ENCODE data around the gene PTPRN2. TPM values are rescaled to one million over a fixed set of nuclear protein-coding genes. Genes with fewer than 3 reads are reported as not detected.
"Not testable (repeated sequence)": the region's sequence is repeated elsewhere in the genome, so short reads cannot be mapped to it uniquely, and the experiment has no call there.

Gene PTPRN2
- 1.6 TPM for polyA plus RNA-seq

DNA sequence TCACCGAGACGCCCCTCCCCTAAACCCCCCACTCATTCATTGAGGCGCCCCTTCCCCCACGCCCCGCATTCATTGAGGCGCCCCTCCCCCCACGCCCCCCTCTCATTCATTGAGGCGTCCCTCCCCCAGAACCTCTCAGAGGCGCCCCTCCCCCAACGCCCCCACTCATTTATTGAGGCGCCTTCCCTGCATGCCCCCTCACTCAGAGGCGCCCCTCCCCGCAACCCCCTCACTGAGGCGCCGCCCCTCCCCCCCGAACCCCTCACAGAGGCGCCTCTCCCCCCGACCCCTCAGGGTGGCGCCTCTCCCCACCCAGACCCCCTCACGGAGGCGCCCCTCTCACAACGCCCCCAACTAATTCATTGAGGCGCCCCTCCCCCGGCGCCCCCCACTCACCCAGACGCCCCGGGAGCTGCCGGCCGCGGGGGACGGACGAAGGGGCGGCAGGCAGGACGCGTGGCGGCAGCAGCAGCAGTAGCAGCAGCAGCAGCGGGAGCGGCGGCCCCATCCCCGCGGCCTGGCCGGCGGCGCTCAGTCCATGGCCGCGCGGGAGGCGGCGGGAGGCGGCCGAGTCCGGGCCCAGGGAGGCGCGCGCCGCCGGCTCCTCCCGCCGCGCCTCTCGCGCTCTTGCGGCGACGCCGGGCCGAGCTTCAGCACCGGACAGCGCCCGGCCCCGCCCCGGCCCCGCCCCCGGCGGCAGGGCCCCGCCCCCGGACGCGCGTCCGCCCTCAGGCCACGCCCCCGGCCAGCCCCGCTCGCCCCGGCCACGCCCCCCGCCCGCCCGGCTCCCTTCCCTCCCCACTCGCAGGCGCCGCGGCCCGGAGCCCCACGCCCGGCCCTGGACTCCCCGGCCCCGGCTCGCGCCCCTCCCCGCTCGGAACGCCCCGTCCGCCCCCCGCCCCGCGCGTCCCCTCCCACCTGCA lies at the start of gene PTPRN2:
Gene PTPRN2 (minus strand): TSS at position 662 of the 923 bp plus-strand sequence.
- Mint-ChIP-seq H3K4me3 (peak within 1 kb of the TSS in 2 of 4 donors; percentile 77 to 79), H3K27ac (peak within 1 kb of the TSS in 1 of 3 donors; percentile 80), H3K9me3 (peaks cover 0 to 6% (median 2%) of the 10 kb centered on the region in 3 donors), H3K27me3 (peaks cover 40% of the 10 kb centered on the region), H3K4me1 (peaks cover 0 to 6% (median 3%) of the 10 kb centered on the region in 3 donors), H3K36me3 (no peaks in the 10 kb centered on the region)

DNA sequence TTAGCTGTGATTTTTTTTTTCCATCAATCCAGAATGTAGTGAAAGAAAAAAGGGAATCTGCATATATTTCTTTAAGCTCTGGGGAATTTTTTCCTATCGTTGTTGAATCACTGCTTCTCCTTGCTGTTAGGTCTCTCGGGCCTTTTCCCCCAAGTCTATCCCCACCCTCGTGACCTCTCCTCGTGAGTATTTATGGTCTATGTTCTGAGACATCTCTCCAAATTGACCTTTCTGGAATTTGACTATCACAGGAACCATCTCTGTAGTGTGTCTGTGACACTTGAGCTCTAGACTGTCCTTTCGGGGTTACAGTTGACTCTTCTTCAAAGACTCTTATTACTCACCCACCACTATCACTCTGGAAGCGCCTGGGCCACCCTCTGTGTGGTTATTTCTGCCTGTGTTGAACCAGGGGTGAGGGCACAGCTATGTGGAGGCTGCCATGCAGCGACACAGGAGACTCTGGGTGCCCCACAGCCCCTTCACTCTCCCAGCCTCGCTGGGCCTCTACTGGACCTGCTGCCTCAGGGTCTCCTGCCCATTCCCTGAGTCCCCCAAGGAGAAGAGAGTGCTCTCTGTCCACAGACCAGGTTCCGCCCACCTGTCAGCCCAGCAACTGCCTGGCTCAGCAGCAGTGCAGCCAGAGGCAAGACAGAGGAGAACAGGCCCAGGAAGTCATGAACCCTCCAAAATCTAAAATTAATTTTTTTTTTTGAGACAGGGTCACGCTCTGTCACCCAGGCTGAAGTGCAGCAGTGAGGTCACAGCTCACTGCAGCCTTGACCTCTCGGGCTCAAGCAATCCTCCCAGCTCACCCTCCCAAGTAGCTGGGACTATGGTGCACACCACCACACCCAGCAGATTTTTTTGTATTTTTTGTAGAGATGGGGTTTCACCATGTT lies 45.7 kb upstream of the PTPRN2 start:
- Mint-ChIP-seq H3K4me1 (peaks cover 13 to 14% (median 13%) of the 10 kb centered on the region in 3 donors), H3K36me3 (peaks cover 8% of the 10 kb centered on the region), H3K9me3 (no peaks in the 10 kb centered on the region), H3K27me3 (no peaks in the 10 kb centered on the region), H3K27ac (peak overlapping the region in 2 of 3 donors; percentile 59 to 67), H3K4me3 (peak overlapping the region in 1 of 4 donors; percentile 32)

DNA sequence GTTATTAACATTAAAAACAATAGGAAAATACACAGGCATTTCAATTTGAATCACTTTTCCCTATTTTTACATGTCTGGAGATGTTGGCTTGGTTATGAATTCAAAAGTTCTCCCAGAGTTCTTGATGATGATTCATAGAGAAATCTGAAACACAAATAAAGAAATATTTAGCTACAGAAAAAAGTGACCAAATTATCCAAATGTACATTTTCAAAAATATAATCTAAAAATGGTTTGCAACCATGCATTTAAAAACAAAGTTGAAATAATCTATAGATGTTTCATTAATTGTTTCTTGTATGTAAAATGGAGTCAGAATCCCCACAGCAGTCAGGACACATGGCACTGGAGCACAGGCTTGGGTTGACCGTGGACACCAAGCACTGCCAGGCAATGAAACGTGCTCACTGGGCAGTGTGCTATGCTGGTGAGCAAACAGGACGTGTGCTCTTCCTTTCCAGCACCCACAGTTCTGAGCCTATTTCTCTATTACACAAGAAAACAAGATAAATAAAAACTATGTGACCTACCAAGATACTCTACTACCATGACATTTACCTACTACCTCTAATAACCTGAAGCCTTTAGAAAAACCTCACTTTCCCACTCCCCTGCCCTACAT lies 44.1 kb upstream of the PTPRN2 start:
- H3K27me3 Mint-ChIP-seq = no peaks in the 10 kb centered on the region
- peak overlapping the region in 1 of 3 donors; percentile 62 for H3K27ac Mint-ChIP-seq
- peaks cover 13 to 14% (median 13%) of the 10 kb centered on the region in 3 donors for H3K4me1 Mint-ChIP-seq
- peak overlapping the region in 2 of 4 donors; percentile 62 to 82 for H3K4me3 Mint-ChIP-seq
- H3K36me3 Mint-ChIP-seq = peaks cover 5% of the 10 kb centered on the region
- H3K9me3 Mint-ChIP-seq = peaks cover 0 to 1% (median 0%) of the 10 kb centered on the region in 3 donors

DNA sequence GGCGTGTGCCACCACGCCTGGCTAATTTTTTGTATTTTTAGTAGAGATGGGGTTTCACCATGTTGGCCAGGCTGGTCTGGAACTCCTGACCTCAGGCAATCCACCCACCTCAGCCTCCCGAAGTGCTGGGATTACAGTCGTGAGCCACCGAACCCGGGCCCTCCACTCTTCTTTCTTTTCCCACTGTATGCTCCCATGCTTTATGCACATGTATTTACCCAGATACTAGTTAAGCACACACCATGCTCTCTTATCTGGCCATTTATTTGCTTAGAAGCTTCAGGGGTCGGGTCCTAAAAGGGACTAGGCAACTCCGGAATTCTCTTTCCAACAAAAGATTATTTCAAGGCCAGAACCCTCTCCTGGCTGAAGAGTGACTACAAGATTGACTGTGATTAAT lies 38.7 kb upstream of the PTPRN2 start:
- not testable (repeated sequence) for H3K27me3 Mint-ChIP-seq, H3K4me3 Mint-ChIP-seq, H3K9me3 Mint-ChIP-seq, H3K36me3 Mint-ChIP-seq, H3K27ac Mint-ChIP-seq, H3K4me1 Mint-ChIP-seq

DNA sequence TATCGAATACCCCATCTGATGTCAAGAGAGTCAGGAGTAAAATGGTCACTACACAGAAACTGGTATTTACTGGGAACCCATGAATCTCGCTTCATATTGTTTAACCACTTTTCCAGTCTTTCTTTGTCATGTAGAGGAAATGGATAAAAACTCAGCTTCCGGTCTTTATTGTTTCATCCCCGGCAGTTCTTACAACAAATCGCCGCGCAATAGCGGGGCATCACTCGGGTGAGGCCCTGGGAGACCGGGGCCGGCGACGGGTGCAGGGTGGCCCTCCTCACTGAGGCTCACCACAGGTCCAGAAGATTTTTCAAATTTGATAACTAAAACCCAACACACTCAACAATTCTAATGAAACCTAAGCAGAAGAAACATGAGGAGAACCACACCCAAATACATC lies 35.6 kb upstream of the PTPRN2 start:
- peaks cover 0 to 1% (median 0%) of the 10 kb centered on the region in 3 donors for H3K9me3 Mint-ChIP-seq
- H3K36me3 Mint-ChIP-seq = peaks cover 6% of the 10 kb centered on the region
- no peak overlapping the region for H3K27ac Mint-ChIP-seq
- H3K4me3 Mint-ChIP-seq = no peak overlapping the region
- H3K4me1 Mint-ChIP-seq = no peaks in the 10 kb centered on the region
- no peaks in the 10 kb centered on the region for H3K27me3 Mint-ChIP-seq

DNA sequence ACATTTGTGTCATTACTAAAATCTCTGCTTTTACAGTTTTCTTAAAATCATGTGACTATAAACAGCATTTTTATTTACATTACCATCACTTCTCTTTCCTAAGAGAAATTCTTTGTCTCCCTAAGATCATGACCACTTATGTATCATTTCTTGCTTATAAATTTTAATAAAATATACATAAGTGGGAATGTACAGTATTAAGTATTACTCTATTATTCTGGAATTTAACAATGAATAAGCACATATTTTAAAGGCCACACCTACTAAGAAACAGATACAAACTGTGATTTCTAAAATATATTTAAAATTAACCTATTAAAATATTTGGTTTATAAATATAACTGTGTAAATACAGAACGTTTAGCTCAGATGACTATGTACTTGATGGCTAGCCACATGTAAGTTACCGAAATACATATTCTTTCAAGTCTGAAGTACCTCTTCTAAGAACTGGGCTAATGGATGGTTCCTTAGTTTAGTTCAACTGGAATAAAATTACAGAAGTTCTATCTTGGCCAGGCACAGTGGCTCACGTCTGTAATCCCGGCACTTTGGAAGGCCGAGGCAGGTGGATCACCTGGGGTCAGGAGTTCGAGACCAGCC lies 33.3 kb upstream of the PTPRN2 start:
- Mint-ChIP-seq H3K27me3 (no peaks in the 10 kb centered on the region), H3K4me1 (no peaks in the 10 kb centered on the region), H3K27ac (no peak overlapping the region), H3K4me3 (no peak overlapping the region), H3K9me3 (peaks cover 0 to 3% (median 0%) of the 10 kb centered on the region in 3 donors), H3K36me3 (peaks cover 6% of the 10 kb centered on the region)

DNA sequence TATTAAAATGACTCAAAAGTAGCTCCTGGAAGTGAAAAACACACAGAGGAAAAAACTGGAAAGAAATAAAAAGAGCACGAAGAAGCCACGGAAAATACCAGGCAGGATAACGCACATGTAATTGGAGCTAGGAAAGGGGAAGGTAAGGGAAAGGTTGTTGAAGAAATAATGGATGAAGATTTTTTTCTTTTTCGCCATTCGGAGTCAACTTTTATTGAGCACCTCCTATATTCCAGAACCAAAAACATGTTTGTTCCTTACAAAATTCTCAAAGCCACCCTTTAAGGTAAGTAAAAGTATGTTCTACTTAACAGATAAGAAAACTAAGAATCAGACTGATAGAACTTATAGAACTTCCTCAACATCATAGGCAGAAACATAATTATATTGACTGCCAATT lies 32.8 kb upstream of the PTPRN2 start:
- peaks cover 6% of the 10 kb centered on the region for H3K36me3 Mint-ChIP-seq
- H3K27ac Mint-ChIP-seq = no peak overlapping the region
- H3K27me3 Mint-ChIP-seq = no peaks in the 10 kb centered on the region
- no peak overlapping the region for H3K4me3 Mint-ChIP-seq
- H3K9me3 Mint-ChIP-seq = peaks cover 0 to 3% (median 0%) of the 10 kb centered on the region in 3 donors
- no peaks in the 10 kb centered on the region for H3K4me1 Mint-ChIP-seq

DNA sequence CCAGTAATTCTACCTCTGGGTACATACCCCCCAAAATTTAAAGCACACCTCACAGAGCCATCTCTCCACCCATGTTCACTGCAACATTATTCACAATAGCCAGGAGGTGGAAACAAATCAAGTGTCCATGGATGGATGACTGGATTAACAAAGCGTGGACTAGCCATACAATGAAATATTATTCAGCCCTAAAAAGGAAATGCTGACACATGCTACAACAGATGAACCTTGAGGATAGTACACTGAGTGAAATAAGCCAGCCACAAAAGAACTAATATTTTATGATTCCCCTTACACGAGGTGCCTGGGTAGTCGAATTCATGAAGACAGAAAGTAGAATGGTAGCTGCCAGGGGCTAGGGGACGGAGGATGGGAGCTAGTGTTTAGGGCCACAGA lies 31.1 kb upstream of the PTPRN2 start:
- no peak overlapping the region for H3K4me3 Mint-ChIP-seq
- peaks cover 3% of the 10 kb centered on the region for H3K36me3 Mint-ChIP-seq
- H3K4me1 Mint-ChIP-seq = peaks cover 0 to under 1% (median 0%) of the 10 kb centered on the region in 3 donors
- H3K9me3 Mint-ChIP-seq = peaks cover 0 to 3% (median 0%) of the 10 kb centered on the region in 3 donors
- no peaks in the 10 kb centered on the region for H3K27me3 Mint-ChIP-seq
- H3K27ac Mint-ChIP-seq = no peak overlapping the region

DNA sequence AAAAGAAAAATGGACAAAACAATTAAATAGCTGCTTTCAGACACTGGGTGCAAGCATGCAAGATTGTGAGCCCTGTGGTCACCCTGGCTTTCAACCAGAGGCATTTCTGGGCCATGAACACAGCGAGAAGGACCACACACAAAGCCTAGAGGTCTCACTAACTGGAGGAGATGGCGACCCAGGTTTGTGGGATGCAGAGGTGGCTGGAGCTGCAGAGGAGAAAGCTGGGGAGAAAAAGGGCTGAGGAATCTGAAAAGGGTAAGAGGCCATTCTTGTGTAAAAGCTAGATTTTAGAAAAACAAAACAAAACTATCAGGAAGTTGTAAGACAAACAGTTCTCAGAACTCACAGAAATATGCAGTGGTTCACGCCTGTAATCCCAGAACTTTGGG lies 30.1 kb upstream of the PTPRN2 start:
- Mint-ChIP-seq H3K27ac (peak overlapping the region in 1 of 3 donors; percentile 25), H3K4me3 (no peak overlapping the region), H3K36me3 (peaks cover 3% of the 10 kb centered on the region)

DNA sequence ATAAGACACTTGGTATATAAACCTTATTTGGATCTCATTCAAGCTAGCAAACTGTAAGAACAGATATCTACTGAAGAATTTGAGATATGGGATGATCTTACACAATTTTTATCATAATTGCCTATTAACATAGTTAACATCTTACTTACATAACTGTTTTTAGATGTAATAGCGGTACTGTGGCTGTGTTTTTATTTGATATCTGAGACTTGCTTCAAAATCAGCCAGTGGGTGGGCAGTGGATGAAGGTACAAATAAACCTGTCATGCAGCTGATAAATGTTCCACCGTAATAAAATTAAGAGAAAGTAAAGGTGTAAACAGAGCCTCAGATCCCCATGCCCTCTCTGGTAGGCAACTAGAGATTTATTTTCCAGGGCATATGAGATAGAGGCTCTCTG lies 28.4 kb upstream of the PTPRN2 start:
- H3K4me3 Mint-ChIP-seq = no peak overlapping the region
- peaks cover 0 to 3% (median 0%) of the 10 kb centered on the region in 3 donors for H3K9me3 Mint-ChIP-seq
- no peak overlapping the region for H3K27ac Mint-ChIP-seq
- H3K36me3 Mint-ChIP-seq = peaks cover 3% of the 10 kb centered on the region
- H3K27me3 Mint-ChIP-seq = peaks cover 3% of the 10 kb centered on the region
- peaks cover 11 to 17% (median 12%) of the 10 kb centered on the region in 3 donors for H3K4me1 Mint-ChIP-seq

More for the DNA sequence above, 30.1 kb upstream of the PTPRN2 start:
- H3K4me1 Mint-ChIP-seq = peaks cover 9 to 11% (median 10%) of the 10 kb centered on the region in 3 donors
- H3K9me3 Mint-ChIP-seq = peaks cover 0 to 3% (median 0%) of the 10 kb centered on the region in 3 donors
- H3K27me3 Mint-ChIP-seq = no peaks in the 10 kb centered on the region

DNA sequence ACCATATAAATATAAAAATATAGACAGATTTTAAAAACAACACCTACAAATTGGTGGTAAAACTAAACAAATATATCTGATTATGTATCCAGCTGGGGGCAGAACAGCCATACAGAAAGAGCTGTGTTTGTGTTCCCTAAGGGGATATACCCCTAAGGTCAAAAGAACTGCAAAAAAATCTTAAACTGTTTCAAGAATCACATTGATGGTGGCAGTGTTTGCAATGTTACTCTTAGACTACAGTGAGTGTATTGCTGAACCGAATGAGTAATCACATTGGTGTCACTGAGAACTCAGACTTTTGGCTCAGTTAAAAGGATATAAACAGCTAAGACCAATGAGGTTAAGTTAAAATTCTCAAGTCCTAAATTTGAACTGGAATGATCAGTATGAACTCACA lies 27.1 kb upstream of the PTPRN2 start:
- peaks cover 11 to 17% (median 12%) of the 10 kb centered on the region in 3 donors for H3K4me1 Mint-ChIP-seq
- H3K4me3 Mint-ChIP-seq = no peak overlapping the region
- H3K36me3 Mint-ChIP-seq = peaks cover 1% of the 10 kb centered on the region
- H3K27ac Mint-ChIP-seq = no peak overlapping the region
- H3K9me3 Mint-ChIP-seq = peaks cover 0 to 3% (median 0%) of the 10 kb centered on the region in 3 donors
- peaks cover 3% of the 10 kb centered on the region for H3K27me3 Mint-ChIP-seq

DNA sequence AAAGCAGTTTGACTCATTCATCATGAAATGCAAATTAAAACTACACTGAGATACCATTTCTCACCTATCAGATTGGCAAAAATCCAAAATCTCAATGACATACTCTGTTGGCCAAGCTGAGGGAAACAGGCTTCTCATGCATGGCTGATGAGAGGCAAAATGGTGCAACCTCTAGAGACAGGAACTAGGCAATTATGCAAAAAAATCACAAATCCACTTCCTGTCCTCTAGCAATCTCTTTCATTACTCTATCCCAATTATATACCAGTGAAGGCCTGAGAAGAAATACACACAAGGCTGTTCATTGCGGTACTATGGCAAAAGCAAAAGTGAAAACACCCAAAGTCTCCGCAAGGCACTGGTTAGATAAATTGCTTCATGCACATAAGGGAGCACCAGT lies 25.9 kb upstream of the PTPRN2 start:
- Mint-ChIP-seq H3K4me1 (peaks cover 11 to 17% (median 12%) of the 10 kb centered on the region in 3 donors), H3K36me3 (no peaks in the 10 kb centered on the region), H3K27ac (peak overlapping the region in 1 of 3 donors; percentile 54), H3K27me3 (peaks cover 3% of the 10 kb centered on the region), H3K4me3 (peak overlapping the region; percentile 26 to 79 (median 48)), H3K9me3 (peaks cover 0 to 3% (median 0%) of the 10 kb centered on the region in 3 donors)

DNA sequence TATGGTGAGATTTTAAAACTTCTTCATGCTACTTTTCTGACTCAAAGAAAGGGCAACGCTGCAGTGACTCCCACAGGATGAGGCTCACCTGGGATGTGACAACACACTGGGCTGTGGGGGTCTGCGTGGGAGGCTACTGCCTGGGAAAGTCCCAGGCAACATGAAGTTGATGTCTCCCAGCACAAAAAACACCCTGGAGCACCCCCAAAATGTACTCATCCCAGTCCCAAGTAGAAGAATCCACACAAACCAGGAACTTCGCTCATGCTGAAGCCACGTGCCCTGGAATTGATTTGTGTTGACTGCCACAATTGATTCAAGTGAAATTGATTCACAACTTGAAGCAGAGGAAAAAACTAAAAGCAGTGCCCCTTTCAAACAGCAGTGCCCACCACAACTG lies 24.9 kb upstream of the PTPRN2 start:
- no peak overlapping the region for H3K27ac Mint-ChIP-seq
- no peaks in the 10 kb centered on the region for H3K36me3 Mint-ChIP-seq
- H3K4me3 Mint-ChIP-seq = no peak overlapping the region
- H3K4me1 Mint-ChIP-seq = peaks cover 11 to 17% (median 12%) of the 10 kb centered on the region in 3 donors
- H3K27me3 Mint-ChIP-seq = peaks cover 3% of the 10 kb centered on the region
- peaks cover 0 to 3% (median 0%) of the 10 kb centered on the region in 3 donors for H3K9me3 Mint-ChIP-seq

DNA sequence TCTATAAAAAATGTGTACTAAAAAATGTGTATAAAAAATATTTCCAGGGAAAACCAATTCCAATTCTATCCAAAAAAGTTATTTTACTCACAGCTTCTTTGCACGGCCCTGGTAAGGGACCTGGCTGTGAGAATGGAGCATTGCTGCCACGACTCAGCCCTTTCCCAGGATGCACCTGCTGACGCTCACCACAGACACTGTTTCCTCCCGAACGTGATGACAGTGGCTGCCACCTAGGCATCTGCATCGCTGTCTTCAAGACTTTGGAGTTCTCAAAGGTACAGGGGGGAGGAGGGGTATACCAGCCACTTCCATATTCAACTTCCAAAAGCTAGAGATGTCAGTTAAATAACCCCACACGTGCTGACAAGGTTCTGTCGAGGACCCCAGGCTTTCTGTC lies 23.9 kb upstream of the PTPRN2 start:
- H3K27ac Mint-ChIP-seq = peak overlapping the region in 1 of 3 donors; percentile 54

More for the DNA sequence above, 23.9 kb upstream of the PTPRN2 start:
- Mint-ChIP-seq H3K27me3 (peaks cover 3% of the 10 kb centered on the region), H3K36me3 (no peaks in the 10 kb centered on the region), H3K9me3 (no peaks in the 10 kb centered on the region), H3K4me1 (peaks cover 11 to 17% (median 12%) of the 10 kb centered on the region in 3 donors), H3K4me3 (no peak overlapping the region)
